Panc1 (cell line): ENCODE measurements around the gene UNC13B. TPM values are rescaled to one million over a fixed set of nuclear protein-coding genes. Genes with fewer than 3 reads are reported as not detected.

Experiments used
- ATAC-seq: fragments of 200-7000 bp; cut with Tn5 transposase; 2 replicates; pipeline ENCODE4 v1.9.1; 2020; ENCODE audit warnings: mild to moderate bottlenecking, moderate library complexity
- BruUV-seq: library from RNA; stranded (reverse); fragments of 400-500 nt; replicated peaks from 2 replicates; lab custom pipeline; 2021; lab: Mats Ljungman, UMichigan
- CTCF ChIA-PET: fragments of 300-600 bp; sonication (Branson Sonifier 250); formaldehyde crosslinking; loops from one replicate; lab custom pipeline; 2022; ENCODE audit warnings: antibody characterized with exemption; lab: Charles Lee
- POLR2A ChIA-PET: fragments of 300-600 bp; sonication (Branson Sonifier 250); formaldehyde crosslinking; loops from one replicate; lab custom pipeline; 2022; ENCODE audit warnings: antibody characterized with exemption; lab: Charles Lee
- DNase-seq: peaks from one replicate; pipeline ENCODE4 v3.0.0-alpha.2; 2010; ENCODE audit warnings: low read depth, low spot score
- H3K27ac ChIP-seq: 2 replicates; pipeline ENCODE4 v1.5.1; 2011; ENCODE audit warnings: mild to moderate bottlenecking, low read length, inconsistent platforms
- H3K27me3 ChIP-seq: fragments of 200-500 bp; sonication (Bioruptor generic); 2 replicates; pipeline ENCODE4 v1.6.0; 2014; ENCODE audit warnings: low read length, inconsistent platforms; ENCODE audit not compliant: control insufficient read depth, insufficient read depth
- H3K36me3 ChIP-seq: fragments of 200-500 bp; sonication (Bioruptor generic); 2 replicates; pipeline ENCODE4 v1.5.1; 2014; ENCODE audit warnings: inconsistent platforms, mild to moderate bottlenecking, low read length, moderate library complexity; ENCODE audit not compliant: control insufficient read depth, insufficient read depth
- H3K4me1 ChIP-seq: 2 replicates; pipeline ENCODE4 v1.5.1; 2011; ENCODE audit warnings: inconsistent platforms, mild to moderate bottlenecking, low read length, moderate library complexity; ENCODE audit not compliant: control insufficient read depth, insufficient read depth
- H3K4me3 ChIP-seq, 2 experiments: 2 replicates each; pipeline ENCODE4 v1.5.1; 2011 to 2012; ENCODE audit warnings: low read depth in 2 of 2, low read length in 2 of 2, mild to moderate bottlenecking in 2 of 2, inconsistent platforms in 1 of 2, moderate library complexity in 1 of 2
- H3K9me3 ChIP-seq: fragments of 200-500 bp; sonication (Bioruptor generic); 2 replicates; pipeline ENCODE4 v1.5.1; 2014; ENCODE audit warnings: low read depth, mild to moderate bottlenecking, inconsistent platforms, low read length, moderate library complexity; ENCODE audit not compliant: control insufficient read depth, insufficient read depth
- POLR2AphosphoS5 ChIP-seq: IDR thresholded peaks from 2 replicates; pipeline ENCODE4 v1.6.1; 2012; ENCODE audit warnings: mild to moderate bottlenecking, low read depth, low read length, moderate library complexity
- SIN3A ChIP-seq: IDR thresholded peaks from 2 replicates; pipeline ENCODE4 v1.6.1; 2012; ENCODE audit warnings: low read depth, mild to moderate bottlenecking, low read length, moderate library complexity, borderline replicate concordance; ENCODE audit not compliant: insufficient read depth
- TCF7L2 ChIP-seq: IDR thresholded peaks from 2 replicates; pipeline ENCODE4 v1.6.1; 2011; ENCODE audit warnings: mild to moderate bottlenecking, low read depth, low read length, inconsistent platforms
- in situ Hi-C: cut with HindIII; loops from 2 replicates; pipeline ENCODE4 v1.10.0; 2016; ENCODE audit warnings: low sequenced_read_pairs, low pct_unique_long_range_greater_than_20kb
- intact Hi-C: fragments of 100-400 bp; cut with micrococcal nuclease; formaldehyde crosslinking; loops from one replicate; pipeline ENCODE4 v1.10.0; 2022; ENCODE audit not compliant: unreplicated experiment
- total RNA-seq: library from RNA; stranded (reverse); gene quantifications from one replicate; pipeline ENCODE4 v1.2.1, GENCODE V29; 2021; ENCODE audit not compliant: unreplicated experiment
- TF ChIP-seq, protein P1 (sequence below): fragments of 450-650 bp; IDR thresholded peaks from 2 replicates; pipeline ENCODE4 v1.5.1; 2017; ENCODE audit warnings: mild to moderate bottlenecking
- TF ChIP-seq, protein P2 (sequence below), 2 experiments: IDR thresholded peaks; 2 replicates each; pipeline ENCODE4 v1.6.1; 2011 to 2012; ENCODE audit warnings: low read depth in 2 of 2, control low read depth in 1 of 2, low read length in 1 of 2, mild to moderate bottlenecking in 1 of 2, moderate library complexity in 1 of 2; ENCODE audit not compliant: insufficient read depth in 1 of 2

The UNC13B gene
- total RNA-seq, 1 experiment from 2014 or later: 35.2 TPM

- no peaks in the 10 kb centered on the region for H3K36me3 ChIP-seq
- no TSS peak for BruUV-seq
- in situ Hi-C loops (no loop called here), intact Hi-C loops (no loop called here)
- no peak overlapping the region for H3K4me3 ChIP-seq
- H3K4me1 ChIP-seq: no peaks in the 10 kb centered on the region
- CTCF ChIA-PET: no interaction called here
- DNase-seq (no peak), ATAC-seq (no peak)
- no peak overlapping the region for H3K27ac ChIP-seq
- POLR2A ChIA-PET: no interaction called here
- peaks cover 4% of the 10 kb centered on the region; the same call in 1 of the 2 replicates for H3K9me3 ChIP-seq
- H3K27me3 ChIP-seq: no peaks in the 10 kb centered on the region
- TF ChIP-seq, protein P1, sequence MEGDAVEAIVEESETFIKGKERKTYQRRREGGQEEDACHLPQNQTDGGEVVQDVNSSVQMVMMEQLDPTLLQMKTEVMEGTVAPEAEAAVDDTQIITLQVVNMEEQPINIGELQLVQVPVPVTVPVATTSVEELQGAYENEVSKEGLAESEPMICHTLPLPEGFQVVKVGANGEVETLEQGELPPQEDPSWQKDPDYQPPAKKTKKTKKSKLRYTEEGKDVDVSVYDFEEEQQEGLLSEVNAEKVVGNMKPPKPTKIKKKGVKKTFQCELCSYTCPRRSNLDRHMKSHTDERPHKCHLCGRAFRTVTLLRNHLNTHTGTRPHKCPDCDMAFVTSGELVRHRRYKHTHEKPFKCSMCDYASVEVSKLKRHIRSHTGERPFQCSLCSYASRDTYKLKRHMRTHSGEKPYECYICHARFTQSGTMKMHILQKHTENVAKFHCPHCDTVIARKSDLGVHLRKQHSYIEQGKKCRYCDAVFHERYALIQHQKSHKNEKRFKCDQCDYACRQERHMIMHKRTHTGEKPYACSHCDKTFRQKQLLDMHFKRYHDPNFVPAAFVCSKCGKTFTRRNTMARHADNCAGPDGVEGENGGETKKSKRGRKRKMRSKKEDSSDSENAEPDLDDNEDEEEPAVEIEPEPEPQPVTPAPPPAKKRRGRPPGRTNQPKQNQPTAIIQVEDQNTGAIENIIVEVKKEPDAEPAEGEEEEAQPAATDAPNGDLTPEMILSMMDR: no peak
- TF ChIP-seq SIN3A: no peak
- no peak for TF ChIP-seq TCF7L2
- no peak for TF ChIP-seq POLR2AphosphoS5
- TF ChIP-seq, protein P2, sequence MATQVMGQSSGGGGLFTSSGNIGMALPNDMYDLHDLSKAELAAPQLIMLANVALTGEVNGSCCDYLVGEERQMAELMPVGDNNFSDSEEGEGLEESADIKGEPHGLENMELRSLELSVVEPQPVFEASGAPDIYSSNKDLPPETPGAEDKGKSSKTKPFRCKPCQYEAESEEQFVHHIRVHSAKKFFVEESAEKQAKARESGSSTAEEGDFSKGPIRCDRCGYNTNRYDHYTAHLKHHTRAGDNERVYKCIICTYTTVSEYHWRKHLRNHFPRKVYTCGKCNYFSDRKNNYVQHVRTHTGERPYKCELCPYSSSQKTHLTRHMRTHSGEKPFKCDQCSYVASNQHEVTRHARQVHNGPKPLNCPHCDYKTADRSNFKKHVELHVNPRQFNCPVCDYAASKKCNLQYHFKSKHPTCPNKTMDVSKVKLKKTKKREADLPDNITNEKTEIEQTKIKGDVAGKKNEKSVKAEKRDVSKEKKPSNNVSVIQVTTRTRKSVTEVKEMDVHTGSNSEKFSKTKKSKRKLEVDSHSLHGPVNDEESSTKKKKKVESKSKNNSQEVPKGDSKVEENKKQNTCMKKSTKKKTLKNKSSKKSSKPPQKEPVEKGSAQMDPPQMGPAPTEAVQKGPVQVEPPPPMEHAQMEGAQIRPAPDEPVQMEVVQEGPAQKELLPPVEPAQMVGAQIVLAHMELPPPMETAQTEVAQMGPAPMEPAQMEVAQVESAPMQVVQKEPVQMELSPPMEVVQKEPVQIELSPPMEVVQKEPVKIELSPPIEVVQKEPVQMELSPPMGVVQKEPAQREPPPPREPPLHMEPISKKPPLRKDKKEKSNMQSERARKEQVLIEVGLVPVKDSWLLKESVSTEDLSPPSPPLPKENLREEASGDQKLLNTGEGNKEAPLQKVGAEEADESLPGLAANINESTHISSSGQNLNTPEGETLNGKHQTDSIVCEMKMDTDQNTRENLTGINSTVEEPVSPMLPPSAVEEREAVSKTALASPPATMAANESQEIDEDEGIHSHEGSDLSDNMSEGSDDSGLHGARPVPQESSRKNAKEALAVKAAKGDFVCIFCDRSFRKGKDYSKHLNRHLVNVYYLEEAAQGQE (IDR thresholded peaks at IDR 0.05; ENCODE audit: insufficient read depth in 1 of 2, low read depth in 2 of 2, low read length in 1 of 2): no peak
These were observed 41.7 kb downstream of the UNC13B start for GRCh38 chr9:35203528-35203927.

- ChIA-PET POLR2A (no interaction called here), CTCF (no interaction called here)
- Histone ChIP-seq H3K27ac (no peak overlapping the region), H3K4me3 (no peak overlapping the region), H3K36me3 (no peaks in the 10 kb centered on the region), H3K27me3 (no peaks in the 10 kb centered on the region), H3K4me1 (no peaks in the 10 kb centered on the region), H3K9me3 (peaks cover 4% of the 10 kb centered on the region; the same call in 1 of the 2 replicates)
- in situ Hi-C loops (no loop called here), intact Hi-C loops (no loop called here)
- TF ChIP-seq TCF7L2 (no peak), SIN3A (no peak), POLR2AphosphoS5 (no peak)
- TF ChIP-seq, protein P1: no peak
- TF ChIP-seq, protein P2 (IDR thresholded peaks at IDR 0.05; ENCODE audit: insufficient read depth in 1 of 2, low read depth in 2 of 2, low read length in 1 of 2): no peak
- no peak for DNase-seq
- no peak for ATAC-seq
- no TSS peak for BruUV-seq
These were observed 43.5 kb downstream of the UNC13B start for GRCh38 chr9:35205340-35205739.
